Ramos (cell line): ENCODE measurements around the gene DHRS11.

Experiments
- in situ Hi-C: fragments of 300-500 bp; cut with MboI; formaldehyde crosslinking; loops from one replicate; pipeline ENCODE4 v1.14.3; 2022; ENCODE audit warnings: low sequenced_read_pairs; ENCODE audit not compliant: unreplicated experiment

DHRS11 gene, protein sequence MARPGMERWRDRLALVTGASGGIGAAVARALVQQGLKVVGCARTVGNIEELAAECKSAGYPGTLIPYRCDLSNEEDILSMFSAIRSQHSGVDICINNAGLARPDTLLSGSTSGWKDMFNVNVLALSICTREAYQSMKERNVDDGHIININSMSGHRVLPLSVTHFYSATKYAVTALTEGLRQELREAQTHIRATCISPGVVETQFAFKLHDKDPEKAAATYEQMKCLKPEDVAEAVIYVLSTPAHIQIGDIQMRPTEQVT

GRCh38 chr17:36591434-36592315, at the start of gene DHRS11:
DHRS11 (plus strand) TSS chr17:36591879; CDS start chr17:36592010, 131 bp downstream.
- in situ Hi-C loops: no loop called here

- in situ Hi-C loops: no loop called here
Observed at GRCh38 chr17:36542755-36543154, 48.9 kb upstream of the DHRS11 start.

DNA sequence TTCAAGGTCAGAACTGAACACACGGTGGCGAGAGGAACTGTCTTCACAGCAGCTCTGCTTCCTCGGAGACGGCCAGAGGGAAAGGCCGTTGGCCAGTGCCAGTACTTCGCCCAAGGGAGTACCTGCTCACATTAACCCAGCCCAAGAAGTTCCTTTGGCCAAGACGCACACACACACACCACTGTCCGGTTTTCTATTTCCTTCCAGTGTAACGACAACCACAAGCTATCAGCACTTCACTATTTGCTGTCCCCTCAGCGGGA, 47.7 kb upstream of the DHRS11 start:
- in situ Hi-C loops: no loop called here

DNA sequence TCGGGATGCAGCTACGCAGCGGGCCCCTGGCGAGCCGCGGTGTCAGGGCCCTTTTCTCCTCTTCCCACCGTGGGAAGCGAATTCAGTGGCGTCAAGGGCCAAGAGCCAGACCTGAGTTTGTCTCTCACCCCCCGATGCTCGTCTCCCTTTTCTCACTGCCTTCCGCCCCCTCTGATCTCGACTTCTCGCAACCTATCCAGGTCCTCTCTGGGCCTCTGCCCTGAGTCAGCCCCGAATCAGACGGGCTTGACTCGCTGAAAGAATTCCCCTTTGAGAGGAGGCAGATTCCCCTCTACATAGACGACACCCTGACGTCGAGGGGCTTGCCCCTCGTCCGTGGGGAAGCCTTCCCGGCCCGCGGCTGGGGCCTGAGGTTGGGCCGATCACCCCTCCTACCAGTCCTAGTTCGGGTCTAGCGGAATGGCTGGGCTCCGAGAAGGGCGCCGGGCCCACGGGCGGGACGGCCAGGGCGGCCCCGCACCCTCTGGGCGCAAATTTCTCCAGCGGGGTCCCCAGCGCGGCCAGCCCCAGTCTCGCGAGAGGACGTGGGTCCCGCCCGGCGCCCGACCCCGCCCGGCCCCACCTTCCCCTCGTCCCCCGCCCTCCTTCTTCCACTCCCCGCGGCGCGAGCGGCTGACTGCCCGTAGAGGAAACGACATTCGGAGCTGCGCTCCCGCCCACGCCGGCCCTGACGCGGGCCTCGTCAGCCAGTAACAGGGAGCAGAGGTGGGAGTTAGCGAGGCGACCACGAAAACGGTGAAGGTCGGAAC, 47.2 kb upstream of the DHRS11 start, which contains the start of gene GGNBP2:
Gene GGNBP2, plus strand, starts transcription at position 613 of the 770 bp plus-strand sequence. CDS start 806 bp downstream, outside the sequence.
- in situ Hi-C loops: no loop called here

- in situ Hi-C loops: no loop called here
Observed at GRCh38 chr17:36545077-36545464, 46.6 kb upstream of the DHRS11 start.

DNA sequence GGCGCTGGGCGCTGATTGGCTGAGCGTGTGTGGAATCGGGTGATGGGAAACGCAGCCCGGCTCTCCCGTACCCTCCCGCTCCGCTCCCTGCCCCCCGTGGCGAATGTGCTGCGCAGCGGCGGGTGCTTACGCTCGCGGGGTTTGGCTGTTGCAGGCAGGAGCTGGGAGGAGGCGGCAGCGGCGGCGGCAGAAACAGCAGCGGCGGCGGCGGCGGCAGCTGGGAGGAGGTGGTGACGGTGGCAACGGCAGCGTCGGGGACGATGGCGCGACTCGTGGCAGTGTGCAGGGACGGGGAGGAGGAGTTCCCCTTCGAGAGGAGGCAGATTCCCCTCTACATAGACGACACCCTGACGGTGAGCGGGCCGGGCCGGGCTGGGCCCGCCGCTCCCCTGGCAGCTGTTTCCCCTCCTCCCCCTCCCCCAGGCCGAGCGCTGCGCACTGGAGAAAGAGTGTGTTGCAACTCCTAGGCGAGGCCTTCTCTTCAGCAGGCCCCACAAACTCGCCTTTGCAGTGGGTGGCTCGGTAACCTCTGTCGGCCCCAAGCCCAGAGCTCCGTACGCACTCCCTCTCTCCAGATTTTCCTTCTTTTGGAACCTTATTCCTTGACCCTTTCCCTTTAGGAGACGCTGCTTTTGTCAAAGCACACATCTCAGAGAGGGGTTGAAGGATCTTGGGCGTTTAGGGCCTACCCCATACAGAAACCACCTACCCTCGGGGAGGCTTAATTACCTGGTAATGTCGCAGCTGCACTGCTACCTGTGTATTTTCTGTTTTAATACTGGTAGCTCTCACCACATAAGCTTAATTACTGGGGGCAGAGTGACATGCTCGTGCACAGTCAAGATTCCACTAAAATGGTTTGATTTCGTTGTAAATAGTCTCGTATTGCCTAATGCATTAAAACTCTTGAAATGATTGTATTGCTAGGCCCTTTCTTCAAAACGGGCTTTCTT, 45.9 kb upstream of the DHRS11 start:
- in situ Hi-C loops: no loop called here

DNA sequence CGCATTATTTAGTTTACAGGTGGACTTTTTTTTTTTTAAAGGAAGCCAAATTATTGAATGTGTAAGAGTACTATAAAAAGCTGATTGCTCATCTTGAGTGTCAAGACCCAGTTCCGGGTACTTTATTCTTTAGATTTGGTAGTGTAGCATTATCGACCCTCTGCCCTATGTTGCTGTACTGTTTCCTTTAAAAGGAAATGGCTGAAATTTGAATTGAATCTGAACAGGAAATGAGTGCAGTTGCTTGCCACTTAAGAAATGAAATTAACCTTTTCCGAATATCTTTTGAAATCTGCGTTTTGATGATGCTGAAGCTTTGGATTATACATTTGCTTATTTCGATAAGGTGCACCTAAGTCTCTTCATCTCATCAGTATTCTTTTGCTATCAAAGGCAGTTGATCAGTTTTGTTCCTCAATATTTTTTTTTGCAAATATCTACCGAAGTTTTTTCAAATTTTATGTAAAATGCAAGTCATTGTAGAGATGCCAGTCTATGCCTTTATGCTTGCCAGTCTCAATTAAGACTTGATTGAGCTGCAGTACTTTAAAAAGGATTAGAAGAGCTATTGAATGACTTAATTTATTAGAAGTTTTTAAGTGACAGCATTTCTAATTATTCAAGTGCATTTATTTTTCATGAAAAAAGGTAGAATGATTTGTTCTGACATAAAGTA, 45.1 kb upstream of the DHRS11 start:
- in situ Hi-C loops: no loop called here

GRCh38 chr17:36547776-36548175, 43.9 kb upstream of the DHRS11 start:
- in situ Hi-C loops: no loop called here

DNA sequence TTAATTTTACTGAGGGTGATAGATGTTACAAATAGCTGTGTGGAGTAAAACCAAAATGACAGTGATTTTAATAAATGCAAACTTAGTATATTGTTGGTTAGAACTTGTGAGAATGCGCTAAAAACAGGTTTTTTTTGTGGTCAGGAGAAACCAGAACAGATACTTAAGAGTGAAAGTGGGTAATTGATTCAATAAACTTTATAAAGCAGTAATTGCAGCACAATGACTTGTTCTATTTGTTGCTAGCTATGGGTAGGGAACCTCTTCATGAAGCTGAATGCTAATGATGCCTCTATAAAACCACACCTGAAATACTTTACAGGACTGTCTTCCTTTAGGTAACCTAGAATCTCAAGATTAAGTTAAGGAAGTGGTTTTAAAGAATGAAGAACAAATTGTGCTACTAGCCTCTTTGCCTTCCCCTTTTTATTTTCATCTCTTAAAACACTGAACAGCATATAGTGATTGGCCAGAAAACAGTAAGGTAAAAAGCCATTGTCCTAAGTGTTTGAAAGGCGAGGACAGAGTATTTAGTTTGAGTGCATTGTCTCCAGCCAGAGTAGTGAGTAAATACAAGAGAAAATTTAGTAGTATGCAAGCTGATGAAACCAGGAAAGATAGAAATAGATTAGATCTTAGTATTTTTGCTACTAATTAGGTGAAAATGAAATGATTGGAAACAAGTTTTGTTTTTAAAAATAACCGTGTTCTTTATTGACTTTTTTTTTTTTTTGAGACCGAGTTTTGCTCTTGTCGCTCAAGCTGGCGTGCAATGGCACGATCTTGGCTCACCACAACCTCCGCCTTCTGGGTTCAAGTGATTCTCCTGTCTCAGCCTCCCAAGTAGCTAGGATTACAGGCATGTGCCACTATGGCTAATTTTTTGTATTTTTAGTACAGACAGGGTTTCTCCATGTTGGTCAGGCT, 40.9 kb upstream of the DHRS11 start:
- in situ Hi-C loops: no loop called here

DNA sequence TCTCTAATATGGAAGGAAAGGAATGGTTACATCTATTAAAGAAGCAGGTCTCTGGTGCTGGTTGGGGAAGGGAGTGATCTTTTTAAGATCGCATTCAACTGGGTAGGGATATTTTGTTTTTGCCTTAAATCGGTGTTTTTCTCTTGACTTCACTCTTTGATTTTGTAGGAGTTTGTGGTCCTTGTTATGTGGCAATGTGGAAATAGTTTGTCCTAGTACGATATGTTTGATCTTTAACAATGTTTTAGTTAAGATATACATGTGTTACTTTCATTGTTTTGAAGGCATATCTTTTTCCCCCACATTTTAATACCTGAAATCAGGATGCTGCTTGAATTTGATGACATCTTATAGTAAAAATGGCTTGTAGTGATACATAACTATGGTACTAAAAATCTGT, 38.2 kb upstream of the DHRS11 start:
- in situ Hi-C loops: no loop called here

DNA sequence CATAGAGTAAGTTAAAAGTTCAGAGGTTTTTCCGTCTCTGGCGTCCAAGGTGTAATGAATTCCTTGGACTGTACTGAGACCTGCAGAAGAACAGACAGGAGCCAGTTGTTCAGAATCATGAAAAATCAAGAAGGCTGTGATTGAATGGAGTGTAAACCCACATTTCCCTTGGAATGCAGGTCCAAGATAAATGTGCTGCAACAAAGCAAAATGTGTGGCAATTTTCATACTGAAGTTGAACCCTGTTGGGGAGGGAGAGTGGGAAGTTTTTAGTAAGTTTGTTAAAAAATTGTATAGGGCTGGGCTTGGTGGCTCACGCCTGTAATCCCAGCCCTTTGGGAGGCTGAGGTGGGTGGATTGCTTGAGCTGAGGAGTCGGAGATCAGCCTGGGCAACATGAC, 25.6 kb upstream of the DHRS11 start:
- in situ Hi-C loops: no loop called here

DNA sequence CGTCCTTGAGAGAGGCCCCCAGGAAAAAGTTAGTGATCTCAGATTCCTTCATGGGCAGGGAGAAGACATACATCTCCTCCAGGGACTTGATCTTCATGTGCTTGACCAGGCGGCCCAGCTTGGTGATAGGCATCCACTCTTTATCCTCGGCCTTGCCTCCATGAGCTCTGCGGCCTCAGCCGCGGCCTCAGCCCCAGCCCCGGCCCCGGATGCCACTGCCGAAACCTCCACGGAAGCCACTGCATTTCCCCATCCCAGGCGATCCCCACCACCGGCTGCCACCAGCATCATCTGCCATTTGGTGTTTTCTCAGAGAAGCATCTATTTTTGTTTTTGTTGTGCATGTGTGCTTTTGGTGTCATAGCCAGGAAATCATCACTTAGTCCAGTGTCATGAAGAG, 16.7 kb upstream of the DHRS11 start:
- in situ Hi-C loops: no loop called here

- in situ Hi-C loops: no loop called here
Observed at GRCh38 chr17:36576793-36577192, 14.9 kb upstream of the DHRS11 start.

DNA sequence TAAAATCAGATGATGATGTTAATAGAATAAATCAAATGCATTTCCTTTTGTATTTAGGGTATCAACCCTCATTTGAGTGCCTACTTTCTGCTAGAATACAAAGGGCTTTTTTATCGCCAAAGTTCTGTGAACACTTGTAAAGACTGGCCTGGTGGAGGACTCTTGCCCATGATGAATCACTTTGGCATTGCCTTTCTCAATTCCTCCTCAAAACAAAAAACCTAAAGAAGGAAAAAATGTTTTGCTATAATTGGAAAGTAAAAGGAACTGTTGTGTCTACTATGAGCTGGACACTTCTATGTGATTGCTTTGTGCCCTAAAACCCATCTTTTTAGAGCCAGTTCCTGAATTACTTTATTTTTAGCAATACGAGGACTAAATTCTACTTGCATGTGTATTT, 13.0 kb upstream of the DHRS11 start:
- in situ Hi-C loops: no loop called here

- in situ Hi-C loops: no loop called here
Observed at GRCh38 chr17:36583787-36584186, 7.9 kb upstream of the DHRS11 start.

- in situ Hi-C loops: no loop called here
Observed at GRCh38 chr17:36586138-36586537, 5.5 kb upstream of the DHRS11 start.

DNA sequence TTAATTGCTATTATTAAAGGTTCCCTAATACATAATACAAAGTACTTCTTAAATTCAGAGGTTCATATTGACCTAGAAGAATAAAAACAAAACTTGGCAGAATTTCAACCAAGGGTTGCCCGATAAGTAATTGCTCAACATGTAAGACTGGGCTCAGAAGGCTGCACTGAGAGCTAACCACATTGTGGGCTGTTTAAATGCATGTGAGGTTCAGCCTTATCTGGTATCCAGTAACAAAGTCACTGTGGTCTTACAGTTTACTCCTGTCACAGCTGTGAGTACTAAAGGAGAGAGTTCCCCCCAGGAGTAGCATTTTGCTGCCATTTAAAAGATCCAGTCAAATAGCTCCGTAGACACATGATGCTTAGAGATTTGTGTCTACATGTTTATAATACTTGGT, 1.6 kb upstream of the DHRS11 start:
- in situ Hi-C loops: no loop called here

DNA sequence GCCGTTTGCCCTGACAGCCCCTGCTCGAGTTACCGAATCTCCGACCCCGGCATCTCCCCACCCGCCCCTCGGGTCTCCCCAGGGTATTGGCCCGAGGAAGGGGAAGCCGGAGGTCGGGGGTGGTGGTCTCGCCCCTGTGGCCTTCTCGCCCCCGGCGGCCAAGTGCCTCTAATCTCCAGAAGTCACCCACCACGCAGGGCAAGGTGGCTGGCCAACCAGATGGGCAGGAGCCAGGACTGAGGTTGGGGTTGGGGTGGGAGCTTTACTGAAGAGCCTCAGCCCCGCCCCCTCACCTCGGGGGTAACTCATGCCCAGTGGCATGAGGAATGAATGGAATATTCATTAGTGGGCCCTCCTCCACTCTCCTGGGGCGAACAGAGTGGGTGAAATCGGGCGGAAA, 637 bp downstream of the DHRS11 start:
- in situ Hi-C loops: no loop called here
